Adrenal gland (tissue), 12 donors: ENCODE measurements around the gene RSPH3. TPM values are rescaled to one million over a fixed set of nuclear protein-coding genes. Genes with fewer than 3 reads are reported as not detected.
A peak's percentile ranks its signal among the peaks of the same experiment; 100 is the strongest.

Experiments used
- DNase-seq, 7 donors: peaks; one replicate each; pipeline ENCODE4 v3.0.0-alpha.2; 2019 to 2020
- H3K27ac ChIP-seq, 5 donors: fragments of 200-600 bp; sonication (generic) in 4 of 5; 1 replicate in 3 of 5; 2 replicates in 2 of 5; pipeline versions ENCODE4 v1.5.1 to v1.8.0; 2016 to 2020; ENCODE audit warnings: mild to moderate bottlenecking in 1 of 5
- H3K27me3 ChIP-seq: fragments of 200-600 bp; 2 replicates; pipeline ENCODE4 v1.8.0; 2021
- H3K36me3 ChIP-seq, 2 donors: fragments of 200-600 bp; replicated peaks in 1 of 2; 1 replicate in 1 of 2; 2 replicates in 1 of 2; pipeline versions ENCODE4 v1.5.1 to v1.8.0; 2018 to 2022
- H3K4me1 ChIP-seq, 2 donors: fragments of 200-600 bp; replicated peaks in 1 of 2; 1 replicate in 1 of 2; 2 replicates in 1 of 2; pipeline versions ENCODE4 v1.5.1 to v1.8.0; 2018 to 2021
- H3K4me3 ChIP-seq, 4 donors: fragments of 200-600 bp; sonication (generic) in 3 of 4; one replicate each; pipeline ENCODE4 v1.5.1; 2016 to 2018
- H3K9me3 ChIP-seq, 3 donors: fragments of 200-600 bp; sonication (generic) in 1 of 3; replicated peaks in 1 of 3; 1 replicate in 2 of 3; 2 replicates in 1 of 3; pipeline versions ENCODE4 v1.5.1 to v1.8.0; 2016 to 2021
- POLR2A ChIP-seq, 2 donors: fragments of 450-650 bp; IDR thresholded peaks; one replicate each; pipeline ENCODE4 v1.6.1; 2017; ENCODE audit warnings: antibody characterized with exemption in 2 of 2, mild to moderate bottlenecking in 2 of 2, moderate library complexity in 1 of 2
- WGBS, 4 donors: extraction: QIAGEN DNeasy Blood & Tissue Kit in 2 of 4; methylation state at CpG; one replicate each; pipeline versions ENCODE4 v1.1.5 to v1.1.7; 2013 to 2017; 5-methylcytosine and 5-hydroxymethylcytosine counted together
- intact Hi-C, 2 donors: fragments of 100-400 bp; cut with DNase I; formaldehyde crosslinking; loops; one replicate each; pipeline versions ENCODE4 v1.14.1 to v1.15.0; 2022 to 2023
- polyA plus RNA-seq, 3 donors: library from polyadenylated mRNA; stranded (reverse); fragments of 200-250 nt in 2 of 3; fragments of 350-450 nt in 1 of 3; fragmentation: Illumina TruSeq in 1 of 3; extraction: RNeasy Lipid Tissue Mini Kit (QIAGEN cat#74804) in 1 of 3; gene quantifications; one replicate each; pipeline ENCODE4 v1.2.3, GENCODE V29; 2013 to 2014
- total RNA-seq, 9 donors: library from RNA; depleted of rRNA in 4 of 9; stranded (reverse); fragments of >200 nt in 4 of 9; fragments of 120-200 nt in 1 of 9; fragmentation: NEBNext Ultra II Directional in 1 of 9; extraction: Animal tissue kit (Norgen Biotek cat#: 25700) in 1 of 9; gene quantifications; one replicate each; pipeline versions ENCODE4 v1.1.0 to v1.2.4, GENCODE V29; 2013 to 2023
- TF ChIP-seq, protein P1 (sequence below), 6 experiments: fragments of 450-650 bp in 4 of 6; fragments of 200-600 bp in 2 of 6; sonication (generic) in 1 of 6; IDR thresholded peaks; 1 replicate in 5 of 6; 2 replicates in 1 of 6; pipeline versions ENCODE4 v1.5.1 to v1.8.0; 2016 to 2021; ENCODE audit warnings: antibody characterized with exemption in 6 of 6, mild to moderate bottlenecking in 2 of 6, moderate library complexity in 1 of 6
- donor health status: healthy with polysubstance abuse.
- donor health status: Bipolar disorder and iron deficiency.
- donor health status: DM: yes; HTN: yes; CAD: no.
- donor health status: DM: no; HTN: no; CAD: no.
- donor health status: DM: no; HTN: no; CAD: no.
- donor health status: DM: yes; HTN: yes; CAD: no.

RSPH3 gene
- total and polyA plus RNA-seq, 12 donors: 3.4 to 20.5 (median 12.8) TPM

GRCh38 chr6:159044899-159045727 is 45.1 kb upstream of the RSPH3 start, which contains the start of gene TAGAP:
TSS of gene TAGAP (minus strand) at chr6:159044991. CDS start at chr6:159044146, 845 bp downstream.
- peak within 1 kb of the TSS in 1 of 4 donors; percentile 46 for H3K4me3 ChIP-seq
- whole genome bisulfite sequencing, 4 donors: 36 to 54% (median 39%) methylated on average over 15 of the region's 15 CpGs
- intact Hi-C loops: loop anchor here (5.0 to 10.0 kb wide), 3 partner anchors 62 to 90 kb away; no protein-coding TSS in a partner anchor
- peak in 1 of 2 donors; percentile 47 for TF ChIP-seq POLR2A (IDR thresholded peaks at IDR 0.05)
- TF ChIP-seq, protein P1, sequence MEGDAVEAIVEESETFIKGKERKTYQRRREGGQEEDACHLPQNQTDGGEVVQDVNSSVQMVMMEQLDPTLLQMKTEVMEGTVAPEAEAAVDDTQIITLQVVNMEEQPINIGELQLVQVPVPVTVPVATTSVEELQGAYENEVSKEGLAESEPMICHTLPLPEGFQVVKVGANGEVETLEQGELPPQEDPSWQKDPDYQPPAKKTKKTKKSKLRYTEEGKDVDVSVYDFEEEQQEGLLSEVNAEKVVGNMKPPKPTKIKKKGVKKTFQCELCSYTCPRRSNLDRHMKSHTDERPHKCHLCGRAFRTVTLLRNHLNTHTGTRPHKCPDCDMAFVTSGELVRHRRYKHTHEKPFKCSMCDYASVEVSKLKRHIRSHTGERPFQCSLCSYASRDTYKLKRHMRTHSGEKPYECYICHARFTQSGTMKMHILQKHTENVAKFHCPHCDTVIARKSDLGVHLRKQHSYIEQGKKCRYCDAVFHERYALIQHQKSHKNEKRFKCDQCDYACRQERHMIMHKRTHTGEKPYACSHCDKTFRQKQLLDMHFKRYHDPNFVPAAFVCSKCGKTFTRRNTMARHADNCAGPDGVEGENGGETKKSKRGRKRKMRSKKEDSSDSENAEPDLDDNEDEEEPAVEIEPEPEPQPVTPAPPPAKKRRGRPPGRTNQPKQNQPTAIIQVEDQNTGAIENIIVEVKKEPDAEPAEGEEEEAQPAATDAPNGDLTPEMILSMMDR (IDR thresholded peaks at IDR 0.05): no peak
- DNase-seq: peak; percentile 38 to 81 (median 75)
- H3K27ac ChIP-seq: peak within 1 kb of the TSS in 3 of 5 donors; percentile 18 to 75 (median 61)
- H3K4me1 ChIP-seq: peaks cover 0 to 6% of the 10 kb centered on the region in 2 donors
- no peaks in the 10 kb centered on the region for H3K9me3 ChIP-seq
- H3K36me3 ChIP-seq: no peaks in the 10 kb centered on the region
- no peaks in the 10 kb centered on the region for H3K27me3 ChIP-seq

DNA sequence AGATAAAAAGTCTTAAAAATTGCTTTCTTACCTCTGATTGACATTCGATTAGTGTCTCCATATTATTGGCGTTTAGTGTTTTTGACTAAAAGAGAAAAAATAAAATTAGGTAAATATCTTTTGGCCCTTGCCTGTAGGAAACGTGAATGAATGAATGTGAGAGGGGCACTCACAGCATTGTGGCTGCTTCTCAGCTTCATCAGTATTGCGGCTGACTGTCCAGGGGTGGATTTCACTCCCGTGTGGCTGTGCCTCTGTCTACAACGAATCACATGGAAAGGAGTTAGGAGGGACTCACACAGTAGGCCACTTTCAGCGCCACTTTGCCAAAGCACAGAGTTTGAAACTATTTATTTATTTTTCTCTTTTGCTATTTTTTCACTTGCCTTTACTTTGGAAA is 43.9 kb upstream of the RSPH3 start:
- peak overlapping the region in 1 of 4 donors; percentile 46 for H3K4me3 ChIP-seq
- peaks cover 0 to 6% of the 10 kb centered on the region in 2 donors for H3K4me1 ChIP-seq
- no peaks in the 10 kb centered on the region for H3K9me3 ChIP-seq
- no peaks in the 10 kb centered on the region for H3K36me3 ChIP-seq
- intact Hi-C loops: loop anchor here (2.0 to 10.0 kb wide), 4 partner anchors 61 to 91 kb away; no protein-coding TSS in a partner anchor
- H3K27ac ChIP-seq: no peak overlapping the region
- TF ChIP-seq, protein P1 (IDR thresholded peaks at IDR 0.05): no peak
- no peak for TF ChIP-seq POLR2A (IDR thresholded peaks at IDR 0.05)
- no peak for DNase-seq
- no peaks in the 10 kb centered on the region for H3K27me3 ChIP-seq
- WGBS, 4 donors: 61 to 76% (median 66%) methylated on average over 7 of the region's 7 CpGs

DNA sequence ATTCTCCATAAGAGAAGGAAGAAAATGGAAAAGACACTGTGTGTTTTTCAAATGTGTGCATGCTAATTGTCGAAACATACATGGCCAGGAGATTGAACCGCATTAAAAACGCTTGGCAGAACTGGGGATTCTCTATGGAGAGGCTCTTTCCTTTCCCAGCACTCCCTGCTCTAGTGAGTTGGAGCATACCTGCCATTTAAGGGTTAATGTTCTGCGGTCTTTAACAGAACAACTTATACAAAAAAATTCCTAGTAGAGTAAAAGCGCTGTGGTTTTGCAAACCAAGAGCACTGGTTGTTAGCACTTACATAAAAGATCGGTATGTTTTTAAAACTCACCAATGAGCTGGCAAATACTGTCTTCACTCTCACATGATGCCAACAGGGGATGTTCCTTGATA is 43.2 kb upstream of the RSPH3 start:
- Histone ChIP-seq H3K9me3 (no peaks in the 10 kb centered on the region), H3K27me3 (no peaks in the 10 kb centered on the region), H3K4me1 (peaks cover 0 to 6% of the 10 kb centered on the region in 2 donors), H3K27ac (peak overlapping the region in 1 of 5 donors; percentile 4), H3K36me3 (no peaks in the 10 kb centered on the region), H3K4me3 (peak overlapping the region in 1 of 4 donors; percentile 44)
- TF ChIP-seq, protein P1 (IDR thresholded peaks at IDR 0.05): no peak
- TF ChIP-seq POLR2A (IDR thresholded peaks at IDR 0.05): no peak
- intact Hi-C loops: loop anchor here (2.0 to 10.0 kb wide), 4 partner anchors 62 to 92 kb away; no protein-coding TSS in a partner anchor
- 70 to 73% (median 72%) methylated on average over 6 of the region's 6 CpGs for WGBS, 4 donors
- no peak for DNase-seq

GRCh38 chr6:159042826-159043181 is 42.8 kb upstream of the RSPH3 start:
- Histone ChIP-seq H3K9me3 (no peaks in the 10 kb centered on the region), H3K36me3 (no peaks in the 10 kb centered on the region), H3K4me3 (peak overlapping the region in 1 of 4 donors; percentile 44), H3K27ac (peak overlapping the region in 1 of 5 donors; percentile 4), H3K27me3 (no peaks in the 10 kb centered on the region), H3K4me1 (peaks cover 0 to 6% of the 10 kb centered on the region in 2 donors)
- TF ChIP-seq, protein P1 (IDR thresholded peaks at IDR 0.05): peak in 2 of 6 experiments; percentile 16 to 40
- TF ChIP-seq POLR2A (IDR thresholded peaks at IDR 0.05): no peak
- DNase-seq: no peak
- intact Hi-C loops: loop anchor here (2.0 to 10.0 kb wide), 4 partner anchors 62 to 92 kb away; no protein-coding TSS in a partner anchor
- WGBS, 4 donors: 18 to 21% (median 19%) methylated on average over 5 of the region's 5 CpGs
